Immature natural killer cell (primary cell): ENCODE results near the gene TTLL4. TPM values are rescaled to one million over a fixed set of nuclear protein-coding genes. Genes with fewer than 3 reads are reported as not detected.
A peak's percentile ranks its signal among the peaks of the same experiment; 100 is the strongest.
"Not testable (repeated sequence)": the region's sequence is repeated elsewhere in the genome, so short reads cannot be mapped to it uniquely, and the experiment has no call there.

Source experiments
- DNase-seq, 3 donors: peaks; one replicate each; pipeline ENCODE4 v3.0.0; 2022; ENCODE audit warnings: mixed read lengths in 1 of 3
- H3K27ac Mint-ChIP-seq, 6 donors: one replicate each; pipeline ENCODE4 v1.8.0; 2020; ENCODE audit warnings: mixed read lengths in 6 of 6, mild to moderate bottlenecking in 5 of 6, inconsistent platforms in 4 of 6, moderate library complexity in 3 of 6
- H3K27me3 Mint-ChIP-seq, 3 donors: one replicate each; pipeline ENCODE4 v1.8.0; 2020 to 2021; ENCODE audit warnings: low read depth in 3 of 3, mild to moderate bottlenecking in 3 of 3, mixed read lengths in 3 of 3, moderate library complexity in 3 of 3, inconsistent platforms in 1 of 3
- H3K36me3 Mint-ChIP-seq, 3 donors: one replicate each; pipeline ENCODE4 v1.8.0; 2020; ENCODE audit warnings: mixed read lengths in 3 of 3, inconsistent platforms in 2 of 3, mild to moderate bottlenecking in 2 of 3
- H3K4me1 Mint-ChIP-seq, 2 donors: one replicate each; pipeline ENCODE4 v1.8.0; 2020; ENCODE audit warnings: inconsistent platforms in 2 of 2, mild to moderate bottlenecking in 2 of 2, mixed read lengths in 2 of 2, moderate library complexity in 1 of 2
- H3K4me3 Mint-ChIP-seq, 5 donors: one replicate each; pipeline ENCODE4 v1.8.0; 2020; ENCODE audit warnings: mild to moderate bottlenecking in 5 of 5, mixed read lengths in 5 of 5, inconsistent platforms in 3 of 5, moderate library complexity in 3 of 5
- H3K9me3 Mint-ChIP-seq, 6 donors: one replicate each; pipeline ENCODE4 v1.8.0; 2020; ENCODE audit warnings: mild to moderate bottlenecking in 6 of 6, mixed read lengths in 6 of 6, inconsistent platforms in 4 of 6, moderate library complexity in 3 of 6
- polyA plus RNA-seq, 3 donors: library from polyadenylated mRNA; unstranded; fragments of 300-500 nt; fragmentation: Illumina TruSeq; gene quantifications; one replicate each; pipeline ENCODE4 v1.2.3, GENCODE V29; 2021

TTLL4 gene, protein sequence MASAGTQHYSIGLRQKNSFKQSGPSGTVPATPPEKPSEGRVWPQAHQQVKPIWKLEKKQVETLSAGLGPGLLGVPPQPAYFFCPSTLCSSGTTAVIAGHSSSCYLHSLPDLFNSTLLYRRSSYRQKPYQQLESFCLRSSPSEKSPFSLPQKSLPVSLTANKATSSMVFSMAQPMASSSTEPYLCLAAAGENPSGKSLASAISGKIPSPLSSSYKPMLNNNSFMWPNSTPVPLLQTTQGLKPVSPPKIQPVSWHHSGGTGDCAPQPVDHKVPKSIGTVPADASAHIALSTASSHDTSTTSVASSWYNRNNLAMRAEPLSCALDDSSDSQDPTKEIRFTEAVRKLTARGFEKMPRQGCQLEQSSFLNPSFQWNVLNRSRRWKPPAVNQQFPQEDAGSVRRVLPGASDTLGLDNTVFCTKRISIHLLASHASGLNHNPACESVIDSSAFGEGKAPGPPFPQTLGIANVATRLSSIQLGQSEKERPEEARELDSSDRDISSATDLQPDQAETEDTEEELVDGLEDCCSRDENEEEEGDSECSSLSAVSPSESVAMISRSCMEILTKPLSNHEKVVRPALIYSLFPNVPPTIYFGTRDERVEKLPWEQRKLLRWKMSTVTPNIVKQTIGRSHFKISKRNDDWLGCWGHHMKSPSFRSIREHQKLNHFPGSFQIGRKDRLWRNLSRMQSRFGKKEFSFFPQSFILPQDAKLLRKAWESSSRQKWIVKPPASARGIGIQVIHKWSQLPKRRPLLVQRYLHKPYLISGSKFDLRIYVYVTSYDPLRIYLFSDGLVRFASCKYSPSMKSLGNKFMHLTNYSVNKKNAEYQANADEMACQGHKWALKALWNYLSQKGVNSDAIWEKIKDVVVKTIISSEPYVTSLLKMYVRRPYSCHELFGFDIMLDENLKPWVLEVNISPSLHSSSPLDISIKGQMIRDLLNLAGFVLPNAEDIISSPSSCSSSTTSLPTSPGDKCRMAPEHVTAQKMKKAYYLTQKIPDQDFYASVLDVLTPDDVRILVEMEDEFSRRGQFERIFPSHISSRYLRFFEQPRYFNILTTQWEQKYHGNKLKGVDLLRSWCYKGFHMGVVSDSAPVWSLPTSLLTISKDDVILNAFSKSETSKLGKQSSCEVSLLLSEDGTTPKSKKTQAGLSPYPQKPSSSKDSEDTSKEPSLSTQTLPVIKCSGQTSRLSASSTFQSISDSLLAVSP
- polyA plus RNA-seq: 1 to 10 TPM in 2 of 3 donors, under 1 TPM in 1; 0.14 to 5.4 (median 3.8) TPM

DNA sequence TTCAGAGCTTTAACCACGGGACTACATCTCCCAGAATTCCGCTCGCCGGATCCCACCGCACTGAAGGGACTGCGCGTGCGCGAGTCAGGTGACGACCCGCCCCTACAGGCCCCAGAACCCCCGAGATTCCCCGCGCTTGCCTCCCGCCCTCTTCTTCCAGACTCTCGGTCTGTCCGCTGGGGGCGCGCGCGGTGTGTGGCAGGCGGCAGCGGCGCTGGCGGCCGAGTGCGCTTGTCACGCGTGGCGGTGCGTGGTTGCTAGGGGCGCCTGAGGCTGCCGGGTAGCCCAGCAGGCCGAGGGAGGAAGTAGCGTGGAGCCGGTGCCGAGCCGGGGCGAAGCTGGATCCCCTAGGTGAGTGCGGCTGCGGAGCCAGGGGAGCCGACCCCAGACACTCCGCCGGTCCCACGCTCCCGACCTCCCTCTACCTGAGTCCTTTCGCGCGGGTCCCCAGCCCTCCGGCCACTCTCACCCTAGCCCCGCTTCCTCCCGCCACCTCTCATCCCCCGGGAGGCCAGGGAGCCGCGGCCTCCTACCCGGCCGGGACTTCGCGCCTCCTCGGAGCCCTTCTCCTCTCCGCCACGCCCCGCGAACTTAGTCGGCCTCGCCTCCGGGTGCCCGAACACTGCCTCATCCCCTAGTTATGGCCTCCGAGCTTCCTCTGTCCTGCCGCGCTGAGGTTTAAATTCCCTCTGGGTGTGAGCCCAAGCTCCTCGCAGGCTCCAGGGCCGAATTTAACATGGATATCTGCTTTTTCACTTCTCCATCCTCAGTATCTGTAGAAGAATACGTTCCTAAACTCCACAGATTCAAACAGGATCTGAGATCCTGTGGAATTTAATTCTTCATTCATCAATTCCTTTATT lies at the start of gene TTLL4:
Gene TTLL4 (plus strand): TSS at position 149 of the 863 bp plus-strand sequence. CDS start 26,842 bp downstream, outside the sequence.
- Mint-ChIP-seq H3K4me1 (peaks cover 12 to 16% of the 10 kb centered on the region in 2 donors), H3K36me3 (peaks cover 2% of the 10 kb centered on the region in 3 donors), H3K9me3 (no peaks in the 10 kb centered on the region), H3K27ac (peak within 1 kb of the TSS; percentile 82 to 96 (median 94)), H3K4me3 (peak within 1 kb of the TSS; percentile 92 to 99 (median 94)), H3K27me3 (peaks cover 7 to 8% (median 8%) of the 10 kb centered on the region in 3 donors)
- DNase-seq: peak; percentile 99

DNA sequence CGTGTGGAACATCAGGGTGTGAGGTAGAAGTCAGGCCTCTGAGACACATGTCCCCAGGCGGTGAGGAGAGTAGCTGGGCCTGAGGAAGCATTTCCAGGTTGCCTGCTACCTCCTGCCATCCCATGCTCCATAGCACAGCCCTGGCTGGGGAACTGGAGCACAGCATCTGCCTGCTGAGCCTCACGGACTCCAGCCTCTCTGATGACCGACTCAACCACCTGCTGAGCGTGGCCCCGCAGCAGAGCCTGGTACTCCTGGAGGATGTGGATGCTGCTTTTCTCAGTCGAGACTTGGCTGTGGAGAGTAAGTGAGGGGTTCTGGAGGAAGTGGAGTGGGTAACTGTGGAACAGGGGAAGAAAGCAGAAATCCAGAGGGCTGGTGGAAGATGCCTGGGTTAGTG lies 48.3 kb upstream of the TTLL4 start:
- Mint-ChIP-seq H3K4me1 (peaks cover 28 to 34% of the 10 kb centered on the region in 2 donors), H3K27ac (peak overlapping the region in 1 of 6 donors; percentile 66), H3K36me3 (peaks cover 16 to 35% (median 22%) of the 10 kb centered on the region in 3 donors), H3K9me3 (no peaks in the 10 kb centered on the region), H3K4me3 (no peak overlapping the region), H3K27me3 (peaks cover 0 to 2% (median 1%) of the 10 kb centered on the region in 3 donors)
- no peak for DNase-seq

DNA sequence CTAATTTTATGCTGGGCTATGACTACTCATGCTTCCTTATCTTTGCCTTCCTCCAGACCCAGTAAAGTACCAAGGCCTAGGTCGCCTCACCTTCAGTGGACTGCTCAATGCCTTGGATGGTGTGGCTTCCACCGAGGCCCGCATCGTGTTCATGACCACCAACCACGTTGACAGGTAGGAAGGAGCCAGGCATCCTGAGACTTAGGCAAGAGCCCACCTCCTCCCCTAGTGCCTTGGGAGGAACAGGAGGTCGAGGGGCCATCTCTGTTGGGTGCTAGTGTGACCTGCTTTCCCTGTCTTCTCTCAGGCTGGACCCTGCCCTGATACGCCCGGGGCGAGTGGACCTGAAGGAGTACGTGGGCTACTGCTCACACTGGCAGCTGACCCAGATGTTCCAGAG lies 47.8 kb upstream of the TTLL4 start:
- Mint-ChIP-seq H3K4me1 (peaks cover 25 to 29% of the 10 kb centered on the region in 2 donors), H3K4me3 (no peak overlapping the region), H3K27ac (no peak overlapping the region), H3K36me3 (peaks cover 16 to 34% (median 19%) of the 10 kb centered on the region in 3 donors), H3K9me3 (no peaks in the 10 kb centered on the region), H3K27me3 (peaks cover 0 to 2% (median 1%) of the 10 kb centered on the region in 3 donors)
- DNase-seq: no peak

DNA sequence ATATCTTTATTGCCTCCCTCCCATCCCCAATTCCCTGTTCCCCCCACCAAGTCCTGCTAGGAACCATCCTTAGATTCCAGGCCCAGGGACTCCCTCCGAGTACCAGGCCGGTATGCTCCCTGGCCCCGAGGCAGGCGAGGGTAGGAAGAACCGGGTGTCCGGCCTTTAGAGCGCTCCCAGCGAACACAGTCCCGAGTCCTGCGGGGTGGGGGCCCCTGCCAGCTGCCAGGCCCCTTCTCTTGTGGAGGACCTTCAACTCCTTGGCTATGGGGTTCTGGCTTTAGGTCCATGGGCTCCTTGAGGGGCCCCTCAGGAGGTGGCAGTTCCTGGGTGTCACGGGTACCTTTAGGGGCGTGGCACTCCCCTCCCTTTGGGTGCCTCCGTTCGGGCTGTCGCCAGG lies 46.7 kb upstream of the TTLL4 start:
- H3K9me3 Mint-ChIP-seq: no peaks in the 10 kb centered on the region
- no peak overlapping the region for H3K27ac Mint-ChIP-seq
- H3K36me3 Mint-ChIP-seq: peaks cover 16 to 39% (median 19%) of the 10 kb centered on the region in 3 donors
- H3K27me3 Mint-ChIP-seq: peaks cover 0 to 3% (median 0%) of the 10 kb centered on the region in 3 donors
- DNase-seq: no peak
- no peak overlapping the region for H3K4me3 Mint-ChIP-seq
- H3K4me1 Mint-ChIP-seq: peaks cover 15 to 18% of the 10 kb centered on the region in 2 donors

DNA sequence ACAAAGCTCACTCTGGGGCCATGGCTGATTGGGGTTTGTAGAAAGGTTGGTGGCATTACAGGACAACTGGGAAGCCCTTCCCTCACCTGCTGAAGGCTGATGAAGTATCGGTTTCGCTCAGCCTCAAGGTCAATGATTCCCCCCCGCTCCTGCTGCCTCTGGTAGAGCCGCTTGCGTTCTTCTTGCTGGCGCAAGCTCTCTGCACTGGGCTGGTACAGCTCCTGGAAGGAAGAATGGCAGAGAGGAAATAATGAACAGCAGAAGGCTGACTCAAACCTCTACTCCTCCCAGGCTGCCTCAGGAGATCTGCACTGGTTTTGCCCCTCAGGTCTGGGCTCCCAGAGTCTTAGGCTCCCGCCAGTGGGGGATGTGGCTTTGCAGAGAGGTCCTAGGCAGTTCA lies 46.0 kb upstream of the TTLL4 start:
- H3K4me3 Mint-ChIP-seq: no peak overlapping the region
- H3K9me3 Mint-ChIP-seq: no peaks in the 10 kb centered on the region
- no peak for DNase-seq
- peaks cover 8 to 17% of the 10 kb centered on the region in 2 donors for H3K4me1 Mint-ChIP-seq
- H3K27me3 Mint-ChIP-seq: peaks cover 0 to 1% (median 0%) of the 10 kb centered on the region in 3 donors
- peaks cover 16 to 39% (median 19%) of the 10 kb centered on the region in 3 donors for H3K36me3 Mint-ChIP-seq
- H3K27ac Mint-ChIP-seq: no peak overlapping the region

DNA sequence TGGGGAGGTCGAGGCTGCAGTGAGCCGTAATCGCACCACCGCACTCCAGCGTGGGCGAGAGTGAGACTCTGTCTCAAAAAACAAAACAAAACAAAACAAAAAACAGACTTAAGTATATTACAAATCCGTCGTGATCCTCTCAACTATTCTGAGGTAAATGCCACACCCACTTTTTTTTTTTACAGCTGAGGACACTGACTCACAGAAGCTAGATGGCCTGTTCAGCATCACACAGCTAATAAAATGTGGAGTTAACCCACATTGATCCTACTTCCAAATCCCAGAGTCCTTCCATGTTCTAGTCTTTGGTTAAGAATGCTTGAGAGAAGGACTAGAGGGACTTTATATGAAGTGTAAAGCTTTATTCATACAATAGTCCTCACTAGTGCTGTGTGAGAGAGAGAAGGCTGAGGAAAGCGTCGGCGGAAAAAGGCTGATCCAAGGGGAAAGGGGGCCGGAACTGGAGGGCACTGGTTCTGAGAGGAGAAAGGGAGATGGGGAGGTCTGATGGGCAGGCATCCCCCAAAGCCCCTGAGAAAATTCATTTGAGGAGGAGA lies 39.5 kb upstream of the TTLL4 start:
- Mint-ChIP-seq H3K4me3 (peak overlapping the region; percentile 96 to 100 (median 97)), H3K36me3 (peaks cover 4 to 18% (median 7%) of the 10 kb centered on the region in 3 donors), H3K4me1 (peaks cover 23 to 31% of the 10 kb centered on the region in 2 donors), H3K9me3 (no peaks in the 10 kb centered on the region), H3K27ac (peak overlapping the region; percentile 96 to 97 (median 97)), H3K27me3 (peaks cover 0 to 4% (median 0%) of the 10 kb centered on the region in 3 donors)
- no peak for DNase-seq

DNA sequence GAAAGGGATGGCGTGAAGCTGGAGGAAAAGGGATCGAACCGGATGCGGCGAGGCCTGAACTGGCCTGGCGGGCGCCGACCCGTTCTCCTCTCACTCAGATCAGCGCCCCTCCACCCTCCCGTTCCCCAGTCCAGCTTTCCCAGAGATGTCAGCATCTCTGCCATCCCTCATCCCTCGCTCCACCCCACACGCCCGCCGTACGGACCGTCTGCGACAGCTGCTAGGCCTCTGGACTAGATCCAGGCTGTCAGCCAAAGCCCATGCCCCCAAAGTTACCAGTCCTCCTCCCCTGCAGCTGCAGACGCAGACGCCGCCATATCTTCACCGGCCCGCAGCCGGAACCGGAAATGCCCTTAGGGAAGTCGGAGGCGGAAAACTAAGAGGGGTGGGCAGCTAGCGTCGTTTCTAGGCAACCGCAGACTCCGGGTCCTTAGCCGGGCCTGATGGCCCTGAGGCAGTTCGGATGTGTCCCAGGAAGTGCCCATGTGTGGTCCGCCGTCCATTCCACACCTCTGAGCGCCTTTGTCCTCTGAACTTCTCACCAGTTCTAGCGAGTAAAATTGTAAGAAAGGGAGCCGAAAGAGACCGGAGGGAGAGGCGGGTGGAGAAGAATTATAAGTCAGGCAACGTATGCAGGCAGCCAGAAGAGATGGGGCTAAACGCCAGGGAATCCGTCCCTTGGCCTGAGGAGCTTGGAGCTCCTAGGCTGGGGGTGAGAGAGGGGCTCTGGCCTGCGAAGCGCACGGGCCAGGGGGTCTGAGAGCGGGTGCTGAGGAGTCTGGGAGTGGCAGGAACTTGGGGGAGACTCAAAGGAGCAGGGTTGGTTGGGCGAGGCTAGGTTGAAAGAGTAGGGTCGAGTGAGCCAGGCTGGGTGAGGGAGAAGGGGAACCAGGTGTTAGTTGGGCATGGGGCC lies 38.7 kb upstream of the TTLL4 start, which contains the start of the genes RNF25 and STK36:
Gene RNF25 (minus strand): TSS at position 349 of the 913 bp plus-strand sequence. CDS start 32 bp downstream, at position 317.
Gene STK36 (plus strand): TSS at position 433 of the 913 bp plus-strand sequence. CDS start 744 bp downstream, outside the sequence.
- H3K4me3 Mint-ChIP-seq: peak within 1 kb of the TSS; percentile 96 to 100 (median 97)
- H3K36me3 Mint-ChIP-seq: peaks cover 3 to 20% (median 10%) of the 10 kb centered on the region in 3 donors
- DNase-seq: peak; percentile 77 to 82 (median 79)
- H3K27ac Mint-ChIP-seq: peak within 1 kb of the TSS; percentile 96 to 97 (median 97)
- peaks cover 23 to 31% of the 10 kb centered on the region in 2 donors for H3K4me1 Mint-ChIP-seq
- H3K9me3 Mint-ChIP-seq: no peaks in the 10 kb centered on the region
- H3K27me3 Mint-ChIP-seq: peaks cover 0 to 4% (median 0%) of the 10 kb centered on the region in 3 donors

DNA sequence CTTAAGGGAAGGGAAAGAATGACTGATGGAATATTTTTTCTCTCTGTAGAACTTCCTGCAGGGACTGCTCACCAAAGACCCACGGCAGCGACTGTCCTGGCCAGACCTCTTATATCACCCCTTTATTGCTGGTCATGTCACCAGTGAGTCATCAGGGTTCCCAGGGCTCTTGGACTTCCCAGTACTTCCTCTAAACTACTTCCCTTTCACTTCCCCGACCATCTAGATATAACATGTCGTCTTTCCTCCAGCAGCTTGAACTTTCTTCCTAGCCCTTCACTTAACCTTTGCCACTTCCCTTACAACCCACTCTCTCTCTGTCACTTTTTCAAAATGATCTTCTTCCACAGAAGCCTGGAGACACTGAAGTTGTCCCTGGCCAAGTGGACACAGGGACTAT lies 31.5 kb upstream of the TTLL4 start:
- DNase-seq: no peak
- no peaks in the 10 kb centered on the region for H3K4me1 Mint-ChIP-seq
- no peaks in the 10 kb centered on the region for H3K27me3 Mint-ChIP-seq
- H3K36me3 Mint-ChIP-seq: peaks cover 14 to 34% (median 20%) of the 10 kb centered on the region in 3 donors
- H3K27ac Mint-ChIP-seq: peak overlapping the region in 1 of 6 donors; percentile 20
- H3K9me3 Mint-ChIP-seq: no peaks in the 10 kb centered on the region
- no peak overlapping the region for H3K4me3 Mint-ChIP-seq

DNA sequence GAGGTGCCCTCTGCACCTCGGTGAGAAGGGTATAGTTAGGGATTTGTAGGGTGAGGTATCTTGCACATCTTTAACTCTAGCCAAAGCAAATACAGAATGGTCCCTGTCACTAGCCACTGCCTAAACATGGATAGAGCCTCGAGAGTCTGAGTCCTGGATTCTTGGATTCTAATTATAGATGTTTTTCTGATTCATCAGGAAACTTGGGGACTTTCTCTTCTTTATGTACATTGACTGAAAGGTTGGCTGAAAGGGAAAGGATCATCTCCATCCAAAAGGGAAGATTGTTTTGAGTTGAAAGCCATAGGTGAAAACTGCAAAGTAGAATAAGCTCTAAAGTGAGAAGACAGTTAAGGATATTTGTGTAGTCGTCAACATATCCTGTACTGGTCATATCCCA lies 30.6 kb upstream of the TTLL4 start:
- H3K9me3 Mint-ChIP-seq: no peaks in the 10 kb centered on the region
- no peak overlapping the region for H3K27ac Mint-ChIP-seq
- no peak for DNase-seq
- H3K4me3 Mint-ChIP-seq: no peak overlapping the region
- peaks cover 14 to 34% (median 20%) of the 10 kb centered on the region in 3 donors for H3K36me3 Mint-ChIP-seq
- no peaks in the 10 kb centered on the region for H3K4me1 Mint-ChIP-seq
- no peaks in the 10 kb centered on the region for H3K27me3 Mint-ChIP-seq

DNA sequence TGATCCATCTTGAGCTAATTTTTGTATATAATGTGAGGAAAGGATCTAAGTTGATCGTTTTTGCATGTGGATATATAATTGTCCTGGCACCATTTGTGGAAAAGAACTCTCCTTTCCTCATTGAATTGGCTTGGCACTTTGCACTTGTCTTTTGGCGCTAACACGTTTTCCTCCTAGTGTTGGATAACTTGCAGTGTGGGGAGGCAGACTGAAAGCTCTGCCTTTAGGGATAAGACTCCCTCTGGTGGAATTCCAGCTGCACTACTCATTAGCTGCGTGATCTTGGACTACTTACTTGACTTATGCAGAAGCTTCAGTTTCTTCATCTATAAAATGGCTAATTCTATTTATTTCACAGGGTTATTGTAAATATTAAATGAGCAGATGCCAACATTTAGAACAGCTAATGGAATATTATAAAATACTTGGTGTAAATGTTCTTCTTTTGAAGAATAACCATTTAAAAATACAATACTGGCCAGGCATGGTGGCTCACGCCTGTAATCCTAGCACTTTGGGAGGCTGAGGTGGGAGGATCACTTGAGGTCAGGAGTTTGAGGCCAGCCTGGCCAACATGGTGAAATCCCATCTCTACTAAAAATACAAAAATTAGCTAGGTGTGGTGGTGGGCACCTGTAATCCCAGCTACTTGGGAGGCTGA lies 23.1 kb upstream of the TTLL4 start:
- not testable (repeated sequence) for H3K4me3 Mint-ChIP-seq, H3K4me1 Mint-ChIP-seq, H3K27ac Mint-ChIP-seq, H3K27me3 Mint-ChIP-seq, H3K9me3 Mint-ChIP-seq
- DNase-seq: peak; percentile 3 to 31 (median 19)
- peaks cover 4 to 29% (median 13%) of the 10 kb centered on the region in 3 donors for H3K36me3 Mint-ChIP-seq

DNA sequence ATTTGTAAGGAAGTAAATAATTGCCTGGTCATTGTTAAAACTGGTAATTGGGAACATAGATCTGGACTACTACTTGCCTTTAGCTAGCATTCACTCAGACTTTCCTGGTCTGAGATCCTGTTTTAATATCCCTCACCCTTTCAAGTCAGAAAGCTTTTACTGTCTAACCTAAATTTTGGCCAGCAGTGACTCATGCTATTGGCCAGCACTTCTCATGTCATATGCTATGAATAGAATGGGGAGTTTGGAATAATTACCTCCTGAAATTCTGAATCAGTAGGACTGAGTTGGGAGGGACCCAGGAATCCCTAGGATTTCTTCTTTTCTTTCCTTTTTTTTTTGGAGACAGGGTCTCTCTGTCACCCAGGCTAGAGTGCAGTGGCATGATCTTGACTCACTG lies 19.4 kb upstream of the TTLL4 start:
- Mint-ChIP-seq H3K4me3 (no peak overlapping the region), H3K9me3 (no peaks in the 10 kb centered on the region), H3K27me3 (peaks cover 0 to 1% (median 0%) of the 10 kb centered on the region in 3 donors), H3K4me1 (peaks cover 0 to 2% of the 10 kb centered on the region in 2 donors), H3K36me3 (peaks cover 13 to 30% (median 27%) of the 10 kb centered on the region in 3 donors), H3K27ac (no peak overlapping the region)
- no peak for DNase-seq
